CD4-positive, alpha-beta memory T cell (primary cell): ENCODE data around the gene DCTN1. TPM values are rescaled to one million over a fixed set of nuclear protein-coding genes. Genes with fewer than 3 reads are reported as not detected.
A peak's percentile ranks its signal among the peaks of the same experiment; 100 is the strongest.
"Not testable (repeated sequence)": the region's sequence is repeated elsewhere in the genome, so short reads cannot be mapped to it uniquely, and the experiment has no call there.

Experiments used
- CTCF ChIA-PET: fragments of 350-600 bp; sonication (Branson Sonifier 250); formaldehyde crosslinking; loops from one replicate; lab custom pipeline; 2021; ENCODE audit warnings: inconsistent platforms; ENCODE audit not compliant: partially characterized antibody; lab: Charles Lee
- POLR2A ChIA-PET: fragments of 350-600 bp; sonication (Branson Sonifier 250); formaldehyde crosslinking; loops from one replicate; lab custom pipeline; 2021; ENCODE audit not compliant: partially characterized antibody; lab: Charles Lee
- DNase-seq, 5 donors: peaks; one replicate each; pipeline versions ENCODE4 v3.0.0 to v3.0.0-alpha.2; 2020 to 2022; ENCODE audit warnings: mixed read lengths in 1 of 5
- H3K27ac ChIP-seq: one replicate; pipeline ENCODE4 v1.7.0; 2013; ENCODE audit warnings: low read depth, low read length
- H3K27me3 ChIP-seq: 2 replicates; pipeline ENCODE4 v1.7.0; 2013; ENCODE audit warnings: mild to moderate bottlenecking, low read length, moderate library complexity; ENCODE audit not compliant: insufficient read depth
- H3K36me3 ChIP-seq: 2 replicates; pipeline ENCODE4 v1.7.0; 2013; ENCODE audit warnings: mild to moderate bottlenecking, low read length, moderate library complexity; ENCODE audit not compliant: insufficient read depth
- H3K4me1 ChIP-seq: 2 replicates; pipeline ENCODE4 v1.7.0; 2013; ENCODE audit warnings: mild to moderate bottlenecking, low read length, moderate library complexity; ENCODE audit not compliant: insufficient read depth
- H3K4me3 ChIP-seq, 2 donors: one replicate each; pipeline ENCODE4 v1.7.0; 2013; ENCODE audit warnings: low read length in 2 of 2, mild to moderate bottlenecking in 1 of 2
- H3K9me3 ChIP-seq, 2 donors: one replicate each; pipeline ENCODE4 v1.7.0; 2013; ENCODE audit warnings: low read length in 2 of 2, control low read depth in 1 of 2; ENCODE audit not compliant: control insufficient read depth in 1 of 2
- H3K27ac Mint-ChIP-seq, 7 donors: one replicate each; pipeline ENCODE4 v1.8.0; 2020 to 2021; ENCODE audit warnings: mixed read lengths in 7 of 7, mild to moderate bottlenecking in 6 of 7, inconsistent platforms in 3 of 7, moderate library complexity in 3 of 7
- H3K27me3 Mint-ChIP-seq, 2 donors: one replicate each; pipeline ENCODE4 v1.8.0; 2020 to 2021; ENCODE audit warnings: mixed read lengths in 2 of 2
- H3K36me3 Mint-ChIP-seq, 2 donors: one replicate each; pipeline ENCODE4 v1.8.0; 2020 to 2021; ENCODE audit warnings: mixed read lengths in 2 of 2, inconsistent platforms in 1 of 2, mild to moderate bottlenecking in 1 of 2
- H3K4me1 Mint-ChIP-seq, 4 donors: one replicate each; pipeline ENCODE4 v1.8.0; 2020 to 2021; ENCODE audit warnings: mixed read lengths in 4 of 4, mild to moderate bottlenecking in 1 of 4
- H3K4me3 Mint-ChIP-seq, 8 donors: one replicate each; pipeline ENCODE4 v1.8.0; 2020 to 2021; ENCODE audit warnings: mixed read lengths in 8 of 8, mild to moderate bottlenecking in 7 of 8, moderate library complexity in 6 of 8, inconsistent platforms in 3 of 8
- H3K9me3 Mint-ChIP-seq, 8 donors: one replicate each; pipeline ENCODE4 v1.8.0; 2020 to 2021; ENCODE audit warnings: mixed read lengths in 8 of 8, mild to moderate bottlenecking in 5 of 8, inconsistent platforms in 3 of 8, moderate library complexity in 1 of 8
- intact Hi-C: fragments of 100-400 bp; cut with micrococcal nuclease; formaldehyde crosslinking; loops from one replicate; pipeline ENCODE4 v1.15.1; 2023
- polyA plus RNA-seq, 2 donors: library from polyadenylated mRNA; unstranded; fragments of 300-500 nt; fragmentation: Illumina TruSeq; gene quantifications; one replicate each; pipeline ENCODE4 v1.2.3, GENCODE V29; 2021
- total RNA-seq, 2 experiments: library from RNA; stranded (reverse); gene quantifications; one replicate each; pipeline ENCODE4 v1.2.3, GENCODE V29; 2021

DCTN1 gene
- total and polyA plus RNA-seq, 4 experiments from 2014 or later = 24.4 to 115 (median 91.6) TPM

DNA sequence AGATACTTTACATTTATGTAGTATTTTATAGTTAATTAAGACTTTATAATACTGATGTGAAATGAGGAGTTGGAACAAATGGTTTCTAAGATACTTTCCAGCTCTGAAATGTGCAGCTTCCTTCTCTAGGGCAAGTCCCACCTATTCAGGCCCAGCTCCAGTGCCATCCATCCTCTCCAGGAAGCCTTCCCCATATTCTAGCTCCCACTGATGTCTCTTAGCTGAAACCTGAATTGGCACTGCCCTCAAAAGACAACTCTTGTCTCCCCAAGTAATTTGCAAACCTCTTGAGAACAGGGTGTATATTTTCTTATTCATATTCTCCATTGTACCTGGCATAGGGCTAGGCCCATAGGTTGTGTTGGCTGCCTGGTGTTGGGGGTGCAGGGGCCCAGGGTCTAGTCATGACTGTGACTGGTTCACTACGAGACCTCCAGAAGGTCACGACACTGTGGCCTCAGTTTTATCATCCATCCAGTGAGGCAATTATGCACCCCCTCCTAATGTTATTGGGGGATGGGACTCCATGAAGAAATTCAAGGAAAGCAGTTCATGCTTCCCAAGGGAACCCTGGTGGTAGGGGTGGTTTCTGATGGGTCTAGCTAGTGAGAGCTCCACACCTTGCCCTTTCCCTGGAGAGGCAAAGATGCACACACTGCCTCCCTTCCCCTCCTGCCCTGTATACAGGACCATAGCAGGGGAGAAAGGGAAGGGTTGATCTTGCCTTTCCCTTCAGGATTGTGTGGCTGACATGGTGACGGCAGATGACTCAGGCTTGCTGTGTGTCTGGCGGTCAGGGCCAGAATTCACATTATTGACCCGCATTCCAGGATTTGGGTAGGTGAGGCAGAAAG, 44.3 kb upstream of the DCTN1 start:
- Mint-ChIP-seq H3K27me3 (no peaks in the 10 kb centered on the region), H3K4me3 (no peak overlapping the region), H3K36me3 (peaks cover 9 to 16% of the 10 kb centered on the region in 2 donors), H3K4me1 (peaks cover 12 to 30% (median 21%) of the 10 kb centered on the region in 4 donors), H3K9me3 (peaks cover 0 to 1% (median 0%) of the 10 kb centered on the region in 8 donors), H3K27ac (peak overlapping the region in 4 of 7 donors; percentile 14 to 80 (median 62))
- no peak for DNase-seq
- peaks cover 11% of the 10 kb centered on the region for H3K4me1 ChIP-seq
- no peak overlapping the region for H3K27ac ChIP-seq
- H3K9me3 ChIP-seq = no peaks in the 10 kb centered on the region
- POLR2A ChIA-PET = interaction anchor here (1.1 to 4.7 kb wide), 2 partner anchors 30 to 33 kb away, joined by 4 to 34 read pairs; partner anchors contain the start of gene INO80B
- H3K27me3 ChIP-seq = no peaks in the 10 kb centered on the region
- no peaks in the 10 kb centered on the region for H3K36me3 ChIP-seq
- intact Hi-C loops = no loop called here
- CTCF ChIA-PET = interaction anchor here (0.6 to 1.1 kb wide), 3 partner anchors 15 to 165 kb away, joined by 3 read pairs; no protein-coding TSS in a partner anchor
- no peak overlapping the region for H3K4me3 ChIP-seq

DNA sequence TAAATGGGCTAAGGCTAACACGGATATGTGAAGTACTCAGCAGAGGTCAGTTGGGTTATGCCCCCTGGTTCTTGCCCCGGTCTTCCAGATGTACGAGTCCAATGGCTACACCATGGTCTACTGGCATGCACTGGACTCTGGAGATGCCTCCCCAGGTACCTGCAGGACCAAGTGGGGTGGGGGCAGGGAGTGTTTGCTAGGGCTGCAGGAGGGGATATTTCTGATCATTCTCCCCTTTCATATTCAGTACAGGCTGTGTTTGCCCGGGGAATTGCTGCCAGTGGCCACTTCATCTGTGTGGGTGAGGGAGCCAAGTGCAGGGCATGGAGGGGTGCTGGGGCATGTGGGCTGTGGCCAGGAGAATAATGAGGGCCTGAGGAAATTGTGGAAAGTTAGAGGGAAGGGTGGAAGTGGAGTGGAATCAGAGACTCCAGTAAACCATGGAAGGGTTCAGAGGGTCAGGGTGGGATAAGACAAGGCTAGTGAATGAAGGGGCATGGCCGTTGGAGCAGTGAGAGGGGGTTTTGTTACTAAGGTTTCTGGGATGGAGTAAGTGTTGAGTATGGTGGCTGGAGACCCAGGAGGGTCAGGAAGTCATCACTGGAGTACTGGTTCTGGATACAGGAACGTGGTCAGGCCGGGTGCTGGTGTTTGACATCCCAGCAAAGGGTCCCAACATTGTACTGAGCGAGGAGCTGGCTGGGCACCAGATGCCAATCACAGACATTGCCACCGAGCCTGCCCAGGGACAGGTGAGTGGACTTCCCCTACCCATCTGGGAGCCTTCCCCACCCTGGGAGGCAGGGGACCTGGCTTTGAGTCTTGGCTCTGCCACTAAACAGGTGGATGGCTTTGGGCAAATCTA, 43.4 kb upstream of the DCTN1 start:
- peaks cover 12 to 30% (median 21%) of the 10 kb centered on the region in 4 donors for H3K4me1 Mint-ChIP-seq
- H3K27me3 Mint-ChIP-seq = no peaks in the 10 kb centered on the region
- Histone ChIP-seq H3K27ac (no peak overlapping the region), H3K4me3 (no peak overlapping the region), H3K27me3 (no peaks in the 10 kb centered on the region), H3K9me3 (no peaks in the 10 kb centered on the region), H3K36me3 (no peaks in the 10 kb centered on the region), H3K4me1 (peaks cover 11% of the 10 kb centered on the region)
- peaks cover 0 to 1% (median 0%) of the 10 kb centered on the region in 8 donors for H3K9me3 Mint-ChIP-seq
- peak overlapping the region; percentile 87 to 100 (median 92) for H3K27ac Mint-ChIP-seq
- peak overlapping the region in 7 of 8 donors; percentile 12 to 100 (median 98) for H3K4me3 Mint-ChIP-seq
- ChIA-PET CTCF (no interaction called here), POLR2A (interaction anchor here (1.1 to 4.7 kb wide), 3 partner anchors 31 to 33 kb away, joined by 4 to 72 read pairs (median 34); partner anchors contain the start of genes INO80B and WBP1)
- intact Hi-C loops = no loop called here
- DNase-seq = no peak
- H3K36me3 Mint-ChIP-seq = peaks cover 9 to 16% of the 10 kb centered on the region in 2 donors

DNA sequence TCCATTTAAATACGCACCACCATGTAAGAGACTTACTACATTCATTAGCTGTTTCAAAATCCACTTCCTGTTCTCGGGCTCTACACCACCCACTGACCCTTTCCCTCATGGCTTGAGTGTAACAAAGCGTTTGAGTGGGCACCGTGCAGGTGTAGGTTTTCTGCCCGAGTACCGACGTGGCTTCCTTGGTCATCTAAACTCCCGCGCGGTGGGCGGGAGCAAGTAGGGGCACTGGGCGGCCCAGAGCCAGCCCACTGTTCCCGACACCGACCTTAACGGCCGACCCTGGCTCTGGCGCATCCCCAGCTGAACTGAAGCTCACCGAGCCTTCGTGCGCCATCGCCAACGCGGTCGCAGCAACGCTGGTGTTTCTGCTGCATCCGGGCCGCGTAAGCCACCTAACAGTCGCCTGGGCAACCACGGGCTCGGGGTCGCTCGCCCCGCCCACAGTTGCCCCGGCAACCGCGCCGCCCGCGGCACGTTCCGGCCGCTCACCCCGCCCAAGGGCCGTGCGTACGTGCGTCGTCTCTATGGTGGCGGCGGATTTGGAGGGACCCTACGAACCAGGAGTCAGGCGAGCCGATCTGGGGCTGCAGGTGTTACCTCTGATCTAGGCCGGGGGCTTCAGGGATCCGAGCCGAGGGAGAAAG, 41.2 kb upstream of the DCTN1 start, which contains the start of the genes C2orf81 and WDR54:
Gene C2orf81, minus strand, starts transcription at position 399 of the 650 bp plus-strand sequence. Its CDS starts 59 bp downstream, at position 340.
Gene WDR54, plus strand, starts transcription at position 510 of the 650 bp plus-strand sequence. CDS start 424 bp downstream, outside the sequence.
- H3K9me3 ChIP-seq = no peaks in the 10 kb centered on the region
- Mint-ChIP-seq H3K4me1 (peaks cover 12 to 30% (median 21%) of the 10 kb centered on the region in 4 donors), H3K27me3 (no peaks in the 10 kb centered on the region), H3K36me3 (peaks cover 9 to 13% of the 10 kb centered on the region in 2 donors), H3K4me3 (peak within 1 kb of the TSS; percentile 96 to 100 (median 98)), H3K9me3 (no peaks in the 10 kb centered on the region), H3K27ac (peak within 1 kb of the TSS; percentile 88 to 100 (median 99))
- intact Hi-C loops = loop anchor here (1.0 kb wide), 6 partner anchors 29 to 684 kb away; partner anchors contain the start of genes AUP1, DGUOK, HTRA2 and TPRKB
- ChIA-PET CTCF (interaction anchor here (0.7 to 2.2 kb wide), 5 partner anchors 32 to 111 kb away, joined by 3 to 6 read pairs (median 5); partner anchors contain the start of genes INO80B and PCGF1), POLR2A (interaction anchor here (0.8 to 4.7 kb wide), 14 partner anchors 11 to 494 kb away, joined by 3 to 72 read pairs (median 8); partner anchors contain the start of genes AUP1, CCDC142, DQX1 and HTRA2)
- no peaks in the 10 kb centered on the region for H3K36me3 ChIP-seq
- H3K27me3 ChIP-seq = no peaks in the 10 kb centered on the region
- peaks cover 11% of the 10 kb centered on the region for H3K4me1 ChIP-seq
- H3K27ac ChIP-seq = peak within 1 kb of the TSS; percentile 93
- DNase-seq = peak; percentile 91 to 96 (median 95)
- peak within 1 kb of the TSS; percentile 76 to 88 for H3K4me3 ChIP-seq

DNA sequence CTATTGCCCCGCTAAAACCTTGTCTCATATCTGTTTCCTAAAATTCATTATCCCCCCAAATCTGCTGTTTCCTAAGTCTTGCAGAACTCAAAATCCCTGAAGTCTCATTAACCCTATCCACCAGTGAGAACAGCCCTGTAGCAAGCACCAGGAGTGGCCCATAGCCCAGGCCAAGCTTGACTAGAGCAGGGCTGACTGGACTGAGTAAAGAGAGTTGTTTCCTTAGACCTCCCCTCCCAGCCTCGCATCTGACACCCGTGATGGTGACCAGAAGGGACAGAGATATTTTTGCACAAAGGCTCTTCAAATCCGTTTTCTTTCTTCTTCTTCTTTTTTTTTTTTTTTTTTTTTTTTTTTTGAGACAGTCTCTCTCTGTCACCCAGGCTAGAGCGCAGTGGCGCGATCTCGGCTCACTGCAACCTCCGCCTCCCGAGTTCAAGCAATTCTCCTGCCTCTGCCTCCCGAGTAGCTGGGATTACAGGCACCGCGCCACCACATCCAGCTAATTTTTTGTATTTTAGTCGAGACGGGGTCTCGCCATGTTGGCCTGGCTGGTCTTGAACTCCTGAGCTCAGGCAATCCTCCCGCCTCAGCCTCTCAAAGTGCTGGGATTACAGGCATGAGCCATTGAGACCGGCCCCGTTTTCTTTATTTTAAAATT, 40.5 kb upstream of the DCTN1 start:
- H3K4me3 ChIP-seq = peak overlapping the region in 1 of 2 donors; percentile 88
- POLR2A ChIA-PET = interaction anchor here (0.8 to 4.7 kb wide), 12 partner anchors 12 to 171 kb away, joined by 4 to 72 read pairs (median 8); partner anchors contain the start of genes AUP1, CCDC142, DQX1 and HTRA2
- CTCF ChIA-PET = interaction anchor here (0.7 to 2.2 kb wide), 5 partner anchors 33 to 111 kb away, joined by 3 to 6 read pairs (median 5); partner anchors contain the start of genes INO80B and PCGF1
- H3K27me3 ChIP-seq, H3K9me3 Mint-ChIP-seq, H3K9me3 ChIP-seq, H3K27me3 Mint-ChIP-seq, H3K36me3 ChIP-seq, DNase-seq: not testable (repeated sequence)
- peaks cover 13% of the 10 kb centered on the region for H3K4me1 ChIP-seq
- peak overlapping the region; percentile 96 to 100 (median 98) for H3K4me3 Mint-ChIP-seq
- H3K27ac Mint-ChIP-seq = peak overlapping the region; percentile 88 to 100 (median 99)
- intact Hi-C loops = loop anchor here (1.0 kb wide), 6 partner anchors 28 to 683 kb away; partner anchors contain the start of genes AUP1, DGUOK, HTRA2 and TPRKB
- peaks cover 13 to 36% (median 22%) of the 10 kb centered on the region in 4 donors for H3K4me1 Mint-ChIP-seq
- peak overlapping the region; percentile 93 for H3K27ac ChIP-seq
- peaks cover 6 to 11% of the 10 kb centered on the region in 2 donors for H3K36me3 Mint-ChIP-seq

DNA sequence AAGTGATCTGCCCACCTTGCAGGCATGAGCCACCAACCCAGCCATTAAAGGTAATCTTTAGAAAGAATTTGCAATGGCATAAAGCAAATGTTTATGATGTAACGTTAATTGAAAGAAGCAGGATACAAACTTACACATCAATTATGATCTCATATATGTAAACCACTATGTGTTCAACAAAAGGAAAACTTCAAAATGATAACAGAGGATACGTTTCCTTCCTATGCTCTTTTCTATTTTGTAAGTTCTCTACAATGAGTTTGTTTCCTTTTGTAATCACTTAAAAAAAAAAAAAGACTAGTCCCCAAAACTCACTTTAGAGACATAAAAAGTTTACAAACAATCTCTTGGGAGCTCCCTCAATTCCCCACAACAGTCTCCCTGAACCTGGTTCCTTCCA, 39.9 kb upstream of the DCTN1 start:
- peak overlapping the region; percentile 6 to 98 (median 52) for H3K4me3 Mint-ChIP-seq
- Histone ChIP-seq H3K4me1 (peaks cover 19% of the 10 kb centered on the region), H3K27me3 (no peaks in the 10 kb centered on the region), H3K36me3 (no peaks in the 10 kb centered on the region), H3K4me3 (no peak overlapping the region), H3K9me3 (no peaks in the 10 kb centered on the region), H3K27ac (no peak overlapping the region)
- H3K27me3 Mint-ChIP-seq = no peaks in the 10 kb centered on the region
- H3K36me3 Mint-ChIP-seq = peaks cover 3 to 5% of the 10 kb centered on the region in 2 donors
- no peak for DNase-seq
- intact Hi-C loops = no loop called here
- ChIA-PET POLR2A (interaction anchor here (2.0 to 4.7 kb wide), 3 partner anchors 29 to 63 kb away, joined by 19 to 72 read pairs (median 34); partner anchors contain the start of genes CCDC142, INO80B, TTC31 and WBP1), CTCF (interaction anchor here (1.5 to 2.2 kb wide), 2 partner anchors 35 to 112 kb away, joined by 5 read pairs; partner anchors contain the start of gene INO80B)
- no peaks in the 10 kb centered on the region for H3K9me3 Mint-ChIP-seq
- peaks cover 13 to 39% (median 22%) of the 10 kb centered on the region in 4 donors for H3K4me1 Mint-ChIP-seq
- peak overlapping the region; percentile 70 to 100 (median 99) for H3K27ac Mint-ChIP-seq
